ENCODE data around the gene COPS3.

DNA sequence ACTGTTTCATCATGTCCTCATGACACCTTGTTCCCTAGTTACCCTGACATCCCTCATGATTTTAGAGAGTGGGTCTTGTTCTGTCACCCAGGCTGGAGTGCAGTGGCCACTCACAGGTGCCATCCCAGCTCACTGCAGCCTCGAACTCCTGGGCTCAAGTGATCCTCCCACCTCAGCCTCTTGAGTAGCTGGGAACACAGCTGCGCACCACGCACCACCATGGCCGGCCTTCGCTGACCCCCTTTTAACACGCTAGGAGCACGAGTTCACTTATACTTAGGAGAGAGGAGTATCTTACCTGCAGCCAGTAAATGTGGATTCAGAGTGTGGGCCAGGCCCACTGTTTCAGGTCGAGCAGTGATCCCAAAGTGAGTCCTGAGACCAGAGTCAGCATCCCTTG, 43.6 kb upstream of the COPS3 start:
- TF ChIP-seq, protein P1, sequence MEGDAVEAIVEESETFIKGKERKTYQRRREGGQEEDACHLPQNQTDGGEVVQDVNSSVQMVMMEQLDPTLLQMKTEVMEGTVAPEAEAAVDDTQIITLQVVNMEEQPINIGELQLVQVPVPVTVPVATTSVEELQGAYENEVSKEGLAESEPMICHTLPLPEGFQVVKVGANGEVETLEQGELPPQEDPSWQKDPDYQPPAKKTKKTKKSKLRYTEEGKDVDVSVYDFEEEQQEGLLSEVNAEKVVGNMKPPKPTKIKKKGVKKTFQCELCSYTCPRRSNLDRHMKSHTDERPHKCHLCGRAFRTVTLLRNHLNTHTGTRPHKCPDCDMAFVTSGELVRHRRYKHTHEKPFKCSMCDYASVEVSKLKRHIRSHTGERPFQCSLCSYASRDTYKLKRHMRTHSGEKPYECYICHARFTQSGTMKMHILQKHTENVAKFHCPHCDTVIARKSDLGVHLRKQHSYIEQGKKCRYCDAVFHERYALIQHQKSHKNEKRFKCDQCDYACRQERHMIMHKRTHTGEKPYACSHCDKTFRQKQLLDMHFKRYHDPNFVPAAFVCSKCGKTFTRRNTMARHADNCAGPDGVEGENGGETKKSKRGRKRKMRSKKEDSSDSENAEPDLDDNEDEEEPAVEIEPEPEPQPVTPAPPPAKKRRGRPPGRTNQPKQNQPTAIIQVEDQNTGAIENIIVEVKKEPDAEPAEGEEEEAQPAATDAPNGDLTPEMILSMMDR (IDR thresholded peaks at IDR 0.05 in 8 of 11, conservative IDR thresholded peaks at IDR 0.05 in 3 of 11) = no peak
- no peak for TF ChIP-seq POLR2A (IDR thresholded peaks at IDR 0.05)
